Stimulated activated CD4-positive, alpha-beta T cell treated with anti-CD3 and anti-CD28 coated beads, Interleukin-12 subunit alpha, Interleukin-12 subunit beta, amount 100 ng/mL, for 48 hours (primary cell): ENCODE data around the gene AKAP1.
A peak's percentile ranks its signal among the peaks of the same experiment; 100 is the strongest.
"Not testable (repeated sequence)": the region's sequence is repeated elsewhere in the genome, so short reads cannot be mapped to it uniquely, and the experiment has no call there.

Experiments used
- DNase-seq, 3 donors: peaks; one replicate each; pipeline ENCODE4 v3.0.0-alpha.2; 2020; ENCODE audit warnings: low read depth in 2 of 3, low spot score in 1 of 3

Gene AKAP1

DNA sequence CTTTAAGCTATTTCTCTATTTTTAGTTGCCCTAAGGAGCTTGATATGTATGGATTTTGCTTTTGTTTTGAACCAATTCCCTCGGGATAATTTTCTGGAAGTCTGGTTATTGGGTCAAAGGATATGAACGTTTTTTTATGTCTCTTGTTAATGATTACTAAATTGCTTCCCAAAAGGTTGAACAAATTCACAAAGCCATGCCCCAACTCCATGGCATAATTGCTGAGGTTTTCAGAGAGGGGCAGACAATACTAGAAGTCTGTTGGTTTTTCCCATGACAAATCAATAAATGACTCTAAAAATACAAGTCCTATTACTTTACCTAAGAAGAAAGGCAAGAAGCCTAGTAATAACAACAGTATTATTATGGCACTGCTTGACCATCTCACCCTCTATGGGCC lies 11.4 kb upstream of the AKAP1 start:
- no peak for DNase-seq

DNA sequence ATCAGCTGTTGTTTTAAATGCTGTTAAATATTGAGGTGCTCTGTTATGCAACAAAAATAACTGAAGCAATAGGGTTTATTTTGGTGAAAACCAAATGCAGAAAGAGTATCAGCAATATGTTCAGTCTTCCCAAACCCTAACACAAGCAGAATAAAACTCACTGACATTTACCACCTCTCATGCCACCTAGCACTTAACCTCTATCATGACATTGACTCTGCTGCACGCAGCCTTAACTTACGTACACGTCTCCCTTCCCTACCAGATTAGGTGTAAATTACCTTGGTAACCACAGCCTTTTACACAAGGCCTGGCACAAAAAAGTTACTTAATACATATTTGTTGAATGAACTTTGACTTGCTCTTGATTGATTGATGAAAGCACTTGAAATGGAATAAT lies 9.9 kb upstream of the AKAP1 start:
- DNase-seq, result no peak

GRCh38 chr17:57075785-57076184 lies 9.3 kb upstream of the AKAP1 start:
- DNase-seq, result no peak

DNA sequence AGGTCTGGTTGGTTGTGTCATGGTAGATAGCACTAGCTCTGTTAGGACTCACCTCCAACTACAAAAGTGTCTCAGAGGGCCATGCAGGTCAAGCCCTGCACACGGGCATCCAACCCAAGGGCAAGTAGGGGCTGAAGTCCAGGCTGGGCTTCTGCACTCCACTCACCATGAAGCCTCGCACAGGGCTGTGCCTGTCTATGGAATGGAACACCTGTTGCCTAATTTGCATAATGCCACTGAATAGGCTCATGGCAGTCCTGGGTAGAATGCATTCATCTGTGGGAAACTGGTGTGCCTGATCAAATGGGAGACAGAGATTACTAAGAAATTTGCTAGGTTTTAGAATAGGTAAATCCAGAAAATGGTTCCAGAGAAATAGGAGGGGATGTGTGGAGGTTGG lies 8.0 kb upstream of the AKAP1 start:
- no peak for DNase-seq

DNA sequence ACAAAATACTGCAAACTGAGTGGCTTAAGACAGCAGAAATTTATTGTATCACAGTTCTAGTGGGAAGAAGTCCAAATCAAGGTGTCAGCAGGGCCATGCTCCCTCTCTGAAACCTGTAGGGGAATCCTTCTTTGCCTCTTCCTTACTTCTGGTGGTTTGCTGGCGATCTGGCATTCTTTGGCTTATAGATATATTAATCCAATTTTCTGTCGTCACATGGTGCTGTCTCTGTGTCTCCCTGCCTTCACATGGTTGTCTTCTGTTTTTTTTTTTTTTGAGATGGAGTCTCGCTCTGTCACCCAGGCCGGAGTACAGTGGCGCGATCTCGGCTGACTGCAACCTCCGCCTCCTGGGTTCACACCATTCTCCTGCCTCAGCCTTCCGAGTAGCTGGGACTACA lies 6.8 kb upstream of the AKAP1 start:
- DNase-seq, result no peak

GRCh38 chr17:57080718-57081117 lies 4.3 kb upstream of the AKAP1 start:
- DNase-seq, result no peak

GRCh38 chr17:57082441-57082840 lies 2.6 kb upstream of the AKAP1 start:
- no peak for DNase-seq

GRCh38 chr17:57084361-57084801 lies 665 bp upstream of the AKAP1 start:
- no peak for DNase-seq

DNA sequence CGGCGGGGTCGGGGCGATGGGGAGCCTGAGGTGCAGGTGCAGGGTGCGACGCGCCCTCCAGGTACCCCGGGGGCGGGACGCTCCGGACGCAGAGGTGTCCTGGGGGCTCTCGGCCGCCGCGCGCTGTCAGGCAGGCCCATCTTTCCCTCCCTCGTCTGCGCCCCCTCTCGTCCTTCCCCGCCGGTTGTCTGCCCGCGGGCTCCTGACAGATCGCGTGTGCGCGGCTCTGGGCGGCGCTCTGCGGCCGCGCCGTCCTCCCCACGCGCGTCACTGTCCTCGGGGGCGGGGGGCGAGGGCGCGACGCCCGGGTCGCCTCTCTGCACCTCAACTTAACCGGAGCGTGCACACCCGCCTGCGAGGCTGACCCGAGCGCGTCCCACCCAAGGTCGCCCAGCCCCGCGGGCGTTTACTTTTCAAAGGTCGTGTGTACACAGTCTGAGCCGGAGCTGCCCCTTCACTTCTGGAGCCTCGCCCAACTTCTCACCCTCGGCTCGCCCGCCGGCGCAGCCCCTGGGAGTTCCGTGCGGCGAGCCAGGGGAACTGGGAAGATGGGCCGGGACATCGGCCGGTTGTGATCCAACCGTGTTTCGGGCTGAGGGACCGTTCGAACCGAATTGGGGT lies 512 bp downstream of the AKAP1 start:
- peak; percentile 13 to 35 (median 14) for DNase-seq

DNA sequence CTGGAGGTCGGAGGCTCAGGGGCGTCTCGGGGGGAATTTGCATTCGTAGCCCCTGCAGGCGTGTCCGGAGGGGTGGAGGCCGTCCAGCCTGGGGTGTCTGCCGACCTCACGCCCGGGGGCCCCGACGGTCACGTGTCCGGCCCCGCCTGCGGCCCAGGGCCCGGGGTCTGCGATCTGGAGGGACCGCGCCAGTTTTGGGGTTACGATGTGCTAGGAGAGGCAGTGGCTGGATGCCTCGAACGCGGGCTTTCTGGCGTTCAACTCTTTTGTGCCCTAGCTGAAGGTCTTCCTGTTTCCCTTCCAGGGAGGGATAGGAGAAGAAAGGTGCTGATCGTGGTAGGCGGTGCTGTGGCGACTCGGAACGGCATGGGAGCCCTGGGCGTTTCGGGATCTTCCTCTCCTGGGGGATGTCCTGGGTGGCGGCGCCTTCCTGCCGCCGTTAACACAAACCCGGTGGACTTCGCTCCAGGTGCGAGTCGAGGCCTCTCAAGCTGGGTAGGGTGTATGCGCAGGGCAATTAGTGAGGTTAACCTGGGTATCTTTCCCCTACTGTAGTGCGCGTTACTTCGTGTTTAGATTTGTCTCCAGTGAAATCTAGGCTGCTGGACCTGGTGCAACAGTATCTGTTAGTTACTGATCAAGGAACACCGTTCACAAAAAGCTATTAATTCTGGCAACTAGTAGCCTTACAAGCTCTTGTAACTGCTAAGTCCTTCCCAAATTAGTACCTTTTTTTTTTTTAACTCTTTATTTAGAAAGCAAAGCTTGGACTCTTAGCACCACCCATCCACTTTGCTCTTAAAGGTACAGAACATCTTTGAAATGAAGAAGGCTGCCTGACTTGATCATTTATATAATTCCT lies 1.3 kb downstream of the AKAP1 start:
- DNase-seq, result peak in 1 of 3 donors; percentile 8

DNA sequence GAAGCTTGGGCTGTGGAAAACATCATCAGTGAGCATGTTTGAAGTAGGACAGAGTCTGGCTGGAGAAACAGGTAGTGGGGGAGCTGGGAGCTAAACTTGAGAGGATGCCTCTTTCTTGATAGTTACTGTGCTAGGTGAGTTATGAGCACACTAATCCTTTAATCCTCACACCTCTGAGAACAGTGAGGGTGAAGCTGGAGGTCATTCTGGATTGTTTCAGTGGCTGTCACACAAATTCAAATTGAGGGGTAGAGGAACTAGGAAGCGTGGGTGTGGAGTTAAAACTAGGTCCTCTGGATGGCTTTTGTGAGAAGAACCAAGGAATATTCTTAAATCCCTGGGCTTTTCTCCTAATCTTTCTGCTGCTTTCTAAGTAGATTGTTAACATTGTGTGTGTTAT lies 3.3 kb downstream of the AKAP1 start:
- no peak for DNase-seq

- DNase-seq, result no peak
Measured at GRCh38 chr17:57089391-57089790, 4.3 kb downstream of the AKAP1 start.

- DNase-seq, result no peak
Measured at GRCh38 chr17:57090560-57091185, 5.6 kb downstream of the AKAP1 start.

GRCh38 chr17:57091186-57091618 lies 6.2 kb downstream of the AKAP1 start:
- no peak for DNase-seq

- DNase-seq, result no peak
Measured at GRCh38 chr17:57092171-57092570, 7.1 kb downstream of the AKAP1 start.

DNA sequence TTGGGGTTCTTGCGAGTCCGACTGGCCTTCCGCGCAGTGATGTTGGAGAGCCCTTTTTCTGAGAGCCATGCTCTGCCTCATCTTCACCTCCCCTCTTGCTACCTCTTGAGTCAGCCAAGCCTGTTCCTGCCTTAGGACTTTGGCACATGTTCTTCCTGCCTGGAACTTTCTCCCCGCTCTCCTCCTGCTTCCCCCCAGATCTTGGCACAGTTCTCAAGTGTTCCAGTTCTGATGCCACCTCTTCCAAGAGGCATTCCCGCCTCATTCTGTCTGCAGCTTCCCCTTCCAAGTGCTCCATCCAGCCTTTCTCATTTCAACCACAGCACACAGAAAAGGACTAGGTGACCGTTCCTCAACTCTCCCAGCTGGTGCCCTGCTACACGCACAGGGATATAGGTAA lies 7.7 kb downstream of the AKAP1 start:
- DNase-seq, result no peak

DNA sequence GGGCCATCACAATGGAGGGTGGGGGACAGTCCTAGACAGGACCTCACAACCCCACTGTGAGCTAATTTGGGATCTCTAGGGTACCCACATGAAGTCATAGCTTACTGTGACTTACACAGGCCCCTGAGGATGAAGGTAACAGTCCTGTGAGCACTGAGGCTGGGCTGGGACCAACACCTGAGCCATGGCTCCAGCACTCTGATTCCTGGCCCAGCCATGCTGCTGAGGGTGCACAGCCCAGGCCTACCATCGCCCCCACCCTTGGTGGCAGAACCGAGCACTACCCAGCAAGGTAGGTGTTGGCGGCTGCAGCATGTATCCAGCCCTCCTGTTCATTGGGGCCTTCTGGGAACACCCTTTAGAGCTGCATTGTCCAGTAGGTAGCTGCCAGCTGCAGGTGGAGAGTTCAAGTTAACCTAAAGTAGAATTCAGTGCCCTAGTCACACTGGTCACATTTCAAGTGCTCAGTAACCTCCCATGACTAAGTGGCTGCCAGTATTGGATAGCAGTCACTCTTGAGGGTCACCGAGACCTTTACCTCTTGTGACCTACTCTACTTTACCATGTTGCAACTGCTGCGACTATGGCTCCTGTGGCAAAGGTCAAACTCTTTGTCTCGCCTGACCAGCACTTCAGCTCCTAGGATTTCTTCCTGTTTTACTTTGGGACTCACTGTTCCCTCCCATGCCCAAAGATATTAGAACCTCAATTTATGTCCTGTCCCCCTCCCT lies 11.6 kb downstream of the AKAP1 start:
- DNase-seq, result no peak

- no peak for DNase-seq
Measured at GRCh38 chr17:57097832-57098421, 12.9 kb downstream of the AKAP1 start.

DNA sequence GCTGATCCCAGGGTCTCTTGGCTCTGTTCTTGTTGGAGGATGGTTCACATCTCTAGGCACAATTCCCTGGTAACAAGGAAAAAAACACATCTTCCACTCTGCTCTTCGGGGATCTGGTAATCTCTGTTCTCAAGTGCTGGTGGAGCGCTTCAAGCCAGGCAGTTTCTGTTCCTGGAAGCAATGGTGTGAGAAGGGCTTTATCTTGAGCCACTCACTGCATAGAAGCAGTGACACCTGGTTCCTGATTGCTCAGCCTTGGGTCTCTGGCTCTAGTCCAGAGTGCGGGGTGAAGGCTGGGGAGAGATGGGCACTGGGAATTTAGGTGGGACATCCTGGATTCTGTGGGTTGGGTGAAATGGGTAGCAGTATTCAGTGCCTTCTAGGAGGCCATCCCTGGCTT lies 14.1 kb downstream of the AKAP1 start:
- DNase-seq, result no peak

DNA sequence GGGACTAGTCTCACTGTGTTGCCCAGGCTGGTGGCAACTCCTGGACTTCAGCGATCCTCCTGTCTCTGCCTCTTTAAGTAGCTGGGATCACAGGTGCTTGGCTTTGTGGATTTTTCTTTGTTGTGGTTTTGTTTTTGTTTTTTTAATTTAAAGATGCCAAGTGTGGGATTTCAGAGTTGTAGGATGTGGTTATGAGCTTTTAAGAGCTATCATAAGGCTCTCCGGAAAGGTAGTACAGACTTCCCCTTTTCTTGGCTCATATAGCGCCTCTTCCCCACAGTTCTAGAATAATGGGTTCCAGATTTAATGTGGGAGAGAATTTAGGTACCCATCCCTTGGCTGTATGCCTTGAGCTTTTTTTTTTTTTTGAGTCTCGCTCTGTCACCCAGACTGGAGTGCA lies 17.1 kb downstream of the AKAP1 start:
- no peak for DNase-seq

GRCh38 chr17:57102660-57103059 lies 17.6 kb downstream of the AKAP1 start:
- DNase-seq, result not testable (repeated sequence)
